HG03378 (cell line): ENCODE results near the gene HEATR3.

Experiments used
- ATAC-seq: cut with Tn5 transposase; IDR thresholded peaks from one replicate; pipeline ENCODE4 v1.9.1; 2021; ENCODE audit warnings: mild to moderate bottlenecking, moderate library complexity; ENCODE audit not compliant: unreplicated experiment

The HEATR3 gene

DNA sequence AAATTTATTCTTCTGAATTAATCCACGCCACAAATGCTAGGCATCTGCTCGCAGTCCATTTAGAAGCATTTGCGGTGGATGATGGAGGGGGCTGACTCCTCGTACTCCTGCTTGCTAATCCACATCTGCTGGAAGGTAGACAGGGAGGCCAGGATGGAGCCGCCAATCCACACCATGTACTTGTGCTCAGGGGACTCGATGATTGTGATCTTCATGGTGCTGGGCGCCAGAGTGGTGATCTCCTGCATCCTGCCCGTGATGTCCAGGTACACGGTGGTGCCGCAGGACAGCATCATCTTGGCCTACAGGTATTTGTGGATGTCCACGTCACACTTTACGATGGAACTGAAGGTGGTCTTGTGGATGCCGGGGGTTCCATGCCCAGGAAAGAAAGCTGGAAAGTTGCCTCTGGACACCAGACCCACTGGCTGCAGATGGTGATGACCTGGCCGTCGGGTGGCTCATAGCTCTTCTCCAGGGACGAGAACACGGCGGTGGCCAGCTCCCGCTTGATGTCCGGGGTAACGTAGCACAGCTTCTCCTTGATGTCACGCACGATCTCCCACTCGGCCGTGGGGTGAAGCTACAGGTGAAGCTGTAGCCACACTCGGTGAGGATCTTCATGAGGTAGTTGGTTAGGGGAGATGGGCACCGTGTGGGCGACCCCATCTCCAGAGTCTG is 7.5 kb upstream of the HEATR3 start:
- no peak for ATAC-seq

DNA sequence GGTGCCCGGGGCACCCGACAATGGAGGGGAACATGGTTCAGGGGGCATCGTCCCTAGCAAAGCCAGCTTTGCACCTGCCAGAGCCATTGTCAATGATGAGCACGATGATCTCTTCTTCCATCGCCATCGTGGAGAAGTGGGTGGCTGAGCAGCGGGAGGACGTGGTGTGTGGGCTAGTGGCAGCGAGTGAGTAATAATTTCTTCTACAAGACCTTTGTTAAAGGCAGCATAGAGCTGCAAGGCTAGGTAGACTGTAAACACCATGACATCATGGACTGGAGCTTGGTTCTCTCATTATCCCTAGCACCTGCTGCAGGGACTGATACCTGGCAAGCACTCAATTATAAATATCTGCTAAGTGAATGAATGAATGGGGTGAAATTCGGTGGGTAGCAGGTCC is 6.7 kb upstream of the HEATR3 start:
- no peak for ATAC-seq

DNA sequence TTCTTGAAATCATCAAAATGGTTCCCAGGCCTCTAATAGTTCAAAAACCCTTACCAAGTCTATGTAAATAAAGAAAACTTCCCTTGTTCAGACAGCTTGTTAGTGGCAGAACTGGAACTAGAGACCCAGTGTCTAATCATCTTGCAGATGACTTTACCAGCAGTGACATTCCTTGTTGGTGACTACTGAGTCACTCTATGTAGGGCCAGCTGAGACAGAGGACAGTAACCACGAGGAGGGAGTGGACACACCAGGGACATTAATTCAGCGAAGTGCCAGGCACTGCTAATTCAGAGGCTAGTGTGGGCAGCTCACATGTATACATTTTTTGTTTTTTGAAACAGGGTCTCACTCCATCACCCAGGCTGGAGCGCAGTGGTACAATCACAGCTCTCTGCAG is 6.1 kb upstream of the HEATR3 start:
- no peak for ATAC-seq

DNA sequence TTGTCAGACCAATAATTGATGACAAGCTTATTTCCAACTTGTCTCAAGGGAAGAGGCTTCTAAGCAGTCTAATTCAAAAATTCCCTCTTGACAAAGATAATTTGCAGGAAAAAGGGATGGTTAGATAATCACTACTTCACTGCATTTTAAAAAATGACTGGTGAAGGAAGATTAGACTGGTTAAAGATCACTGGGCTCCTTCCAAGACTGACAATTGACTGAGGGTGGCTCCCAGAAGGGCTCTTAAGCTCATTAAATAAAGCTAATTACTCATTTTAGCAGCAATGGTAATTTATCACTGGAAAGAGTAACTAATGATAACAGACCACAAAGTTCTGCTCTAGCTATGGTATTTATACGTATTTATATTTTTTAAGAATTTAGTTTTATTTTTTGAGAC is 4.4 kb upstream of the HEATR3 start:
- ATAC-seq, result no peak

DNA sequence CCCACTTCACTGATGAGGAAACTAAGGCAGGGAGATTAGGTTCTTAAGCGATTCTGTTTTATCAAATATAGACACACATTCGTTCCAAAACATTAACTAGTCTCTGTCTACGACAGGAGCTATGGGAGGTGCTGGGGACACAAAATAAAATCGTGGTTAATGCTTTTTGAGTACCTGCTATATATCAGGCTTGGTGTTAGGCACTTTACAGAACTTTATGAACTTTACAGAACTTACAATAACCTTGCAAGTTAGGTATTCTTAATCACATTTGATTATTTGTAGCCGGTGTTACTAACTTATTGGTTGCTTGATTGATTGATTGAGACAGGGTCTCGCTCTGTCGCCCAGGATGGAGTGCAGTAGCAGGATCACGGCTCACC is 538 bp upstream of the HEATR3 start:
- no peak for ATAC-seq

DNA sequence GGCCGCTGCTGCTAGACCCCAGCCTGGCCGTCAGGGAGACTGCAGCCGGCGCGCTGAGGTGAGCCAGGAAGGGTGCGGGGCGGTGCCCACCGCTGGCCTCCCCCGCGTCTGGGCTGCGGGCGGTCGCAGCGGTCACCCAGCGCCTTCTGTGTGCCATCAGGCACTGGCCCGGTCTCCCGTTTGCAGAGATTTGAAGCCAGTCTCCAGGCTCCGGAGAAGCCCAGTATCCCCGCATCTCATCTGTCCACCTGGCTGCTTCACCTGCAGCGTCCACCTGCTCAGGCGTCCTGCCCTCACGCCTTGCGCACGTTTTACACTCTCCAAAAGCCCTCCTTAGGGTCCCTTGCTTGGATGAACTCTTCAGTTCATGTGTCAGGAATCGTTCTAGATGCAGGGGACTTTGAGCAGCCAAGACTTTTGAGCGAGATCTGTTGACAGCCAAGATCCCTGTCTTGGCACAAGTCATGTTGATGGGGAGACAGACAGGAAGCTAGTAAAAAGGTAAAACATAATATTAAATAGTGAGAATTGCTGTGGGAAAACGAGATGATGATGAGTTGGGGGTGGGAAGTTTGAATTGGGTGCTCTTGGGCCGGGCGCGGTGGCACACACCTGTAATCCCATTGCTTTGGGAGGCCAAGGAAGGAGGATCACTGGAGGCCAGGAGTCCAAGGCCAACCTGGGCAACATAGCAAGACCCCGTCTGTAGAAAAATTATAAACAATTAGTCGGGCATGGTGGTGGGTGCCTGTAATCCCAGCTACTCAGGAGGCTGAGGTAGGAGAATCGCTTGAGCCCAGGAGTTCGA is 916 bp downstream of the HEATR3 start:
- ATAC-seq, result peak; percentile 22

DNA sequence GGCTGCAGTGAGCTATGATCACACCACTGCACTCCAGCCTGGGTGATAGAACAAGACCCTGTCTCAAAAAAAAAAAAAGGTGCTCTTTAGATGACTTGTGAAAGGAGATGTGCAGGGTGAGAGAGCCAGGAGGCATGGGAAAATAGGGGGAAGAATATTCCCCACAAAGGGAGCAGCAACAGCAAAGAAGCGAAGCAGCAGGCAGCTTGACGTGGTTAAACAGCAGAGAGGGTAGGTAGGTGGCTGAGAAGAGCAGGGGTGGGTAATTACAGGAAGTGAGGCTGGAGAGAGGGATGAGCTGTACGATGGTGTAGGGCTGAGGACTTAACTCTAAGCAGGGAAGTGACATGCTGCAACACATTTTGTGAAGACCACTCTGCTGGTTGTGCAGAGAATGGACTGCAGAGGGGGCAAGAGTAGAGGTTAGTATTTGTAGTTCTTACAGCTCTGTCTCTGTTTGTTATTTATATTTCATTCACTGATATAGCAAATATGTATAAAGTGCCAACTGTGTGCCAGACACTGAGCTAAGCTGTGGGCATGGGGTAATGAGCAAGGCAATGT is 1.6 kb downstream of the HEATR3 start:
- ATAC-seq, result peak; percentile 41

DNA sequence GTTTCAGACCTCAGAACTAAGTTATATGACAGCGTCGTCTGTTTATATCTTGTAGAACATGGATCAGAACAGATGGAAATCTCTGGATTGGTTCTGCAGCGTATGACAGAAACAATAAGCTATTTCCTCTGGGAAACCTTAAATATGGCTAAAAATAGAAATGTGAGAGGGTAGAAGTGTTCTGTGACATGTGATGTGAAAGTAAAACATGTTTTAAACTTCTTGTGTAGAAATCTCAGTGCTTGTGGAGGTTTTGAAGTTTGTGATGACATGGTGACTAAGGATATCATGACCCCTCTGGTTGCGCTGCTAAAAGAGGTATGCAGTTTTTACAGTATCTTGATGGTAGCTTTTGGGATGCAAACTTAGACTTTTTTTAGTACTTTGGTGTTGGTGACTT is 2.8 kb downstream of the HEATR3 start:
- no peak for ATAC-seq

DNA sequence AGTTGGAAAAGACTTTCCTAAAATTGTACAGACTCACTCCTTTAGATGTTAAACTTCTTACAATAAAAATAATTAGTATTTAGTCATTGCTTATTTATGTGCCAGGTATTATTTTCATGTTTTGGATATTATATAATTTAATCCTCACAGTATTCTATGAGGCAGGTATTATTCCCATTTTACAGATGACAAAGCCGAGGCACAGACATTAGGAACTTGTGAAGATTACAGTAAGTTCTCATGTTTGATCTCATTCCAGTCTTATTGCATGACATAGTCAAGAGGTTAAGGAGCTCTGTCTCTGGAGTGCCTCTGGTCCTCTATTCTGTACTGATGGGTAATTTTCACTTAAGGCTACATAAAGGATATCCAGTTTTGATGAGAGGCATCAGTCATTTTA is 3.3 kb downstream of the HEATR3 start:
- ATAC-seq, result no peak

DNA sequence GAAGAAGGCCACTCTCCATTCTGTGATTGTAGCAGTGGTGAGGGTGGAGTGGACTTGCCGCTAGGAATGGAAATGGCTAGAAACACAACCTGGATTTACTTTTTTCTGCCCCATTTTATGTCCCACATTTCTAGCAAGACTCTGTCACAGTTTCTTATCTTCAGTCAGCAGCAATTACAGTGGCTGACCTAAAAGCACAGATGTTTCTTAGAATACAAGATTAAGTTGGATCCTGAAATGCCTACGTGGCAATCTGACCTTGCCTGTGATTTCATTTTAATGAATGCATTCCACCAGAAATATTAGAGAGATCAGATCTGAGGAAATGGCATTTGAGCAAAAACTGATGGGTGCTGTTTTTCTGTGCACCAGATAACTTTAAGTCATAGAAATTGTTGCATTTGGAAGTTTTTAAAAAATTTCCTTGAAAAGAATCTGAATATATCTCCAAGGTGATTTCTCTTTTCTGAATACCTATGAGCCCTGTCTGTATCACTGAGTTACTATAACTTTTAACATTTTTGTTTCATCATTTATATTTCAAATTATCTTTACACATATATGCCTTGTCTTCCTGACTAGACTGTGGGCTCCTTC is 5.4 kb downstream of the HEATR3 start:
- no peak for ATAC-seq

DNA sequence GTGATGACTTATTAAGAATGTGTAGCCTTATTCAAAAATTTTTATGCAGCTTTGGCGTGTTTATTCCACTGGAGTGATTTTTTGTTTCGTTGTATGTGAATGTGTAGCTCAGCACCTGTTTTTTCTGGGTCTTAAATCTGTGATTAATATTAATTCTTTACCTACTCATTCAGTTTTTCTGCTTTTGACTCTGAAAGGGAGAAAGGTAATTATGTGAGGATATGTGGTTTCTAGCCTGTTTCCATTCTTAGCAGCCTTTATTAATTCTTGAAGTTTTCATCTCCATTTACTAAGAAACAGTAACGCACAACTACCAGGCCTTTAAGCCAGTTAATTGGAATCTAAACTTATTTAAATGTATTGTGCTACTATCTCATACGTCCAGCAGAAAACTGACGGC is 7.0 kb downstream of the HEATR3 start:
- ATAC-seq, result no peak

DNA sequence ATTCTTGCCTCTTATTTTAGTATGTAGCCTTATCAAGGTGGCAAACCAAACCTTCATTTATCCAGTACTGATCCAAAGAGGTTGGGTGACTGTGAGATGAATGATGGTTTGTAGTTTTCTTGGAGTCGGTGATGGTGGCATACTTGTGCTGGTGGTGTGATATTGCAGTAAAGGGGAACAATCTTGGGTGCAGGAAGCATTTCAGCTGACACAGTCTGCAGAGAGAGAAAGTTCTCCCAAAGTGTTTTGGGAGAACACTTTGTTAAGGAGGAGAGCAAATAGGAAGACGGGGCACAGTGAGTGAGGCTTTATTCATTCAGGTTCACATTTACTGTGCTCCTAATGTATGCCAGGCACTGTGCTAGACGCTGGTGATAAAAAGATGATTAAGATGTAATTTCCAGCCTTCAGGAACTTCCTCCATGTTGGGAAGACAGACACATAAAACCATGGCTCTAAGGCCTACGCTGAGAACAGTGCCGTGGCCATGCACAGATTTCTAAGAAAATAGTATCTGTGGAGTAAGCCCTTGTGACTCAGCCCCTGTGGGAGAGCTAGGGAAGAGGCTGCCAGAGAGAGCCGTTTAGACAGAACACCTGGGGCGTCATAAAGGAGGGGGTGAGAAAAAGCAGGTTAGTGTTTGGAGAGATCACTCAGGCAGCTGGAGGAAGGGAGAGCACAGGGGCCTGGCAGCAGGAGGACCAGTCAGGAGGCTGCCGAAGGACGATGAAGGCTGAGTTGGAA is 13.8 kb downstream of the HEATR3 start:
- no peak for ATAC-seq

DNA sequence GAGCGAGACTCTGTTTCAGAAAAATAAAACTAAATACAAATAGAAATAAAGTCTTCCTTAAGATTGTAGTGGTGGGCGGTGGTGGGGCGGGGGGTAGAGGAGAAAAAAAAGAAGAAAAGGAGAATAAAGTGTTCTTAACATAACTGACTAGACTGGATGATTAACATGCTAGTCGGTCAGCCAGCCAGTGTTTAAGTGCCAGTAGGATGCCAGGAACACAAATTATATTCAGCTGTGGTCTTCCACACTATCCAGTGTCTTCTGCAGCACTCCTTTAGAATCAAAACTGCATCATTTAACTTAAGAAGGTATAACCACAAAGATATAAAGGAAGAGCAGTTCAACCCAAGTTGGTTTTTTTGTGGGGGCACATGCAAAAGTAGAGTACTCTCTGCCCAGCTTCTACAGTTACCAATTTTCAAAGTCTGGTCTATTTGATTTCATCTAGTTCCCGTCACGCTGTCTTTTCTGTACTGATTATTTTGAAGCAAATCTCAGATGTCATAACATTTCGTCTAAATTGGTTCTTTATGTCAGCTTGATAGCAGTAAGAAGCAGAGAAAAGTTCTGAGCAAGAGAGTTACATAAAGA is 15.8 kb downstream of the HEATR3 start:
- no peak for ATAC-seq

DNA sequence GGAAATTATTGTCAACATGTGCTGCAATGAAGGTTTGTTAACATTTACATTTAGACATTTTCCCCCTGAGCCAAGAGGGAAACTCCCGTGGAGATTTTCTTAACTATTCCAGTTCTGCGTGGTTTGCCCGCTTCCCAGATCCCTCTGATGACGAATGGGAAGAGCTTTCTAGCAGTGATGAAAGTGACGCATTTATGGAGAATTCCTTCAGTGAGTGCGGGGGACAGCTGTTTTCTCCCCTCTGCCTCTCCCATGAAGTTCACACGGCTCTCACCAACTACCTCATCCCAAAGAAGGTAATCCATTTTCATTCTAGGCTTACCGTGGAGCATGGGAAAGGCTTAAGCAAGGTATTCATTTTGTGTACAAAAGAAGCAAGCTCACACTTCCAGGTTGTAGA is 18.2 kb downstream of the HEATR3 start:
- ATAC-seq, result no peak

DNA sequence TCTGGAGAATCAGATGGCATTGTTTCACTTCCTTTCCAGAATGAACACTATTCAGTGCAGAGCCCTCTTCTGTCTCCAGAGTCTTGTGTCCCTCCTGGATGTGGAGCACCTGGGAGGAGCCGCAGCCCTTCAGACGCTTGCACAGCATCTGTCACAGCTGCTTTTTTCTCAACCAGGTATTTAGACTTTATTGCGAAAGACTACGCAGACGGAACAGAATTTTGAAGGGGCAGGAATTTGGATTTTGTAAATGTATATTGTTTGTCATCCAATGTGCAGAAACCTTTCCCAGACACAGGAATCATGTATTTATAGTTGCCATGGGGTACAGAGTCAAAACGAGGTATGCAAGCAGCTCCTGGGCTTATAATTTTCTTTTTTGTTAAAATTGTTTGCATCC is 20.4 kb downstream of the HEATR3 start:
- no peak for ATAC-seq

DNA sequence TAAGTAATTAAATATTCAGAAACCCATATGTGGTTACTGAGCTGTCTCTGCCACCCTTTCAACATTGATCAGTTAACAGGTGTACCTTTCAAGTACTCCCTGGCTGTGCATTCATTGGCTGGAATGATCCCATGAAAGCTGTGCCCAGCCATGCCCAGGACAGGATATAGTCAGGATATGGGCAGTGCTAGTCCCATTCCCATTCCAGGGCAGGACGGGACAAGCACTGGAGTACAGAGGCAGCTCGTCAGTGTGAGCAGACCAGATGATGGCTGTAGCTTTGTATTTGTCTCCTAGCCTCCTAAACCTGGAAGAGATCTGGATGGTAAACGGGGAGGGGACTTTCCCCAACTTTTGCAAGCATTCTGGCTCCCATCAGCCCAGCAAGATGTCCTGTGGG is 22.5 kb downstream of the HEATR3 start:
- ATAC-seq, result no peak

DNA sequence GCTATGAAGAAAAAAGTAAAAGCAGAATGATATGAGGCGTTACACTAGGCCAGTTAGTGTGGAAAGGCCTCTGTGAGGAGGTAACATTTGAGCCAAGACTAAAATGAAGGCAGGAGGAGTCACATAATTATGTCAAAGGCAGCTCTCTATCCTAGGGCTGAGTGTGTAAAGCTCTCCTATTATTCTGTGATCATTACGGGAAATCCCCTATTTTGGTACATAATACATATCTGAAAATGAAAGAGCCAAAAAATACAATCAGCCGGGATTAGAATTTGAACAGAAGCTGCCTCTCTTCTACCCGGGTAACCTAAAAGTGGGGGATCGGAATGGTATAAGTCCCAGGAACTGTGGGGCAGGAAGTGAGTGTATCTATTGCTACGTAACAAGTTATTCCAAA is 27.1 kb downstream of the HEATR3 start:
- no peak for ATAC-seq

DNA sequence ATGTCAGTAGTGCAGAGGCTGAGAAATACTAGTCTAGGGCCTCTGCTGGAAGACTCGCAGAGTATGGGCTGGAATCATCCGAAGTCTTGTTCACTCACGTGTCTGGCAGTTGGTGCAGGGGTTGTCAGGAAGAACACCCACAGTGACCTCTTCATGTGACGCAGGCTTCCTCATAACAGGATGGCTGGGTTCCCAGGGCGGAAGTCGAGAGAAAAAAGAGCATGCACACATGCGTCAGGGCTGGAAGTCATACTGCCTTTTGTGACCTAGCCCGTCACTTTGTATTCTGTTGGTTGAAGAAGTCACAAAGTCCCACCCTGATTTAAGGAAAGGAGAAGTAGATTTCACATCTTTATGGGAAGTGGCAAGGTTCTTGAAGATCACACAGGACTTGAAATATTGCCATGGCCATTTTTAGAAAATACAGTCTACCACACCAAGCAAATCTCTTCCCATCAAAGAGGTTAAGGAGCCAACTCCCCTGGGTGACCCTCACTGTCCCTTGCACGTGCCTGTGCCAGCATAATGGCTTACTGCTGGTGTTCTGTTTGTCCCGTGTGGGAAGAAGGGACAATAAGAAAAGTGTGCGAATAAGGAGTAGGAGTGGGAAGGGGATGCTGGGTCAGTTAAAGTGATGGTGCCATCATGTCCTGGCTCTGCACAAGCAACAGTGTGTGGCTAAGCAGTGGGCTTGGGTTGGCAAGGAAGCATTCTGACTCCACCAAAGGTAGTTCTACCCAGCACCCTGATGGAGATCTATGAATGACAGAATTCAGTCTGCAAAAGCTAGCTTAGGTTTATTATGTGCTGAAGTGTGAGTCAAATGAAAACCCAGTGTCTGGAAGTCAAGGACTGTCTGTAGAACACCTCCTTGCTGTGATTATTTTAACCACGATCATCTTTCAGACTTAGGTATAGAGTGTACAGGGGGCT is 28.1 kb downstream of the HEATR3 start:
- no peak for ATAC-seq

DNA sequence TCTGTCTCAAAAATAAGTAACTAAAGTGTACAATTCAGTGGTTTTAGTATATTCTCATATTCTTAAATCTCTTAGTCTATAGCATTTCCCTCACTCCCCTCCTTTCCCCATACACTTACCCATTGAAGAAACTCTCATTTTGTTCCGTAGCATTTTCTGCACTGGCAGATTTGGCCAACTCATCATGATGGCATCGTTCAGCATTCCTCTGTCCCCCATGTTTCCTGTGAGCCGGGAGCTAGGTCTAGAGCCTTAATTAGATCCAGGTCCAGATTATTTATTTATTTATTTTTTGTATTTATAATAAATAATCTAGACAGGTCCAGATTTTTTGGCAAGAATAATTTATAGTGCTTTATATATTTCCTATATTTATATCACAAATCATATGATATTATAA is 31.0 kb downstream of the HEATR3 start:
- ATAC-seq, result no peak
